ENCODE results near the gene RND2. TPM values are rescaled to one million over a fixed set of nuclear protein-coding genes. Genes with fewer than 3 reads are reported as not detected.
A peak's percentile ranks its signal among the peaks of the same experiment; 100 is the strongest.

The RND2 gene
- total RNA-seq, 2 donors from 2014 or later: 36.1 to 55.5 TPM

- 34 to 41% methylated on average over 18 to 20 of the region's 21 CpGs for WGBS, 2 experiments (ENCODE audit: insufficient coverage in 1 of 2, insufficient read length in 1 of 2)
- Histone ChIP-seq H3K27ac (ENCODE audit: low read depth, low read length) (peak within 1 kb of the TSS; percentile 66), H3K36me3 (ENCODE audit: control insufficient read depth, insufficient read depth, low read length) (peaks cover 7% of the 10 kb centered on the region), H3K27me3 (ENCODE audit: control insufficient read depth, insufficient read depth, low read length, poor library complexity, severe bottlenecking) (no peaks in the 10 kb centered on the region), H3K4me3 (ENCODE audit: low read length) (peak within 1 kb of the TSS; percentile 86), H3K4me1 (ENCODE audit: control insufficient read depth, insufficient read depth, low read length) (peaks cover 5% of the 10 kb centered on the region), H3K9me3 (ENCODE audit: control insufficient read depth, low read length) (no peaks in the 10 kb centered on the region), H3K9ac (ENCODE audit: extremely low read depth, low read length, poor library complexity, severe bottlenecking) (peak within 1 kb of the TSS; percentile 84)
- DNase-seq: peak; percentile 91
- H3K9me3 Mint-ChIP-seq: no peaks in the 10 kb centered on the region
- H3K27me3 Mint-ChIP-seq (ENCODE audit: insufficient read depth): no peaks in the 10 kb centered on the region
- H3K27ac Mint-ChIP-seq: peak within 1 kb of the TSS; percentile 98
- no peak for TF ChIP-seq CTCF (conservative IDR thresholded peaks at IDR 0.05)
- peaks cover 20% of the 10 kb centered on the region for H3K4me1 Mint-ChIP-seq
- H3K4me3 Mint-ChIP-seq: peak within 1 kb of the TSS; percentile 96
- H3K36me3 Mint-ChIP-seq (ENCODE audit: low read depth): peaks cover 15% of the 10 kb centered on the region
Observed at GRCh38 chr17:42979511-42980273, 45.3 kb upstream of the RND2 start, which contains the start of gene PTGES3L. TSS of gene PTGES3L (minus strand) at chr17:42980080. CDS start at chr17:42980053, 27 bp downstream.

GRCh38 chr17:42980274-42980765, 44.7 kb upstream of the RND2 start, which contains the start of gene RUNDC1:
TSS of gene RUNDC1 (plus strand) at chr17:42980565. CDS start at chr17:42980577, 12 bp downstream.
- Mint-ChIP-seq H3K4me3 (peak within 1 kb of the TSS; percentile 96), H3K27ac (peak within 1 kb of the TSS; percentile 98), H3K27me3 (ENCODE audit: insufficient read depth) (no peaks in the 10 kb centered on the region), H3K36me3 (ENCODE audit: low read depth) (peaks cover 16% of the 10 kb centered on the region), H3K4me1 (peaks cover 20% of the 10 kb centered on the region), H3K9me3 (no peaks in the 10 kb centered on the region)
- Histone ChIP-seq H3K27me3 (ENCODE audit: control insufficient read depth, insufficient read depth, low read length, poor library complexity, severe bottlenecking) (no peaks in the 10 kb centered on the region), H3K27ac (ENCODE audit: low read depth, low read length) (peak within 1 kb of the TSS; percentile 66), H3K4me3 (ENCODE audit: low read length) (peak within 1 kb of the TSS; percentile 86), H3K9ac (ENCODE audit: extremely low read depth, low read length, poor library complexity, severe bottlenecking) (peak within 1 kb of the TSS; percentile 84), H3K9me3 (ENCODE audit: control insufficient read depth, low read length) (no peaks in the 10 kb centered on the region), H3K4me1 (ENCODE audit: control insufficient read depth, insufficient read depth, low read length) (peaks cover 5% of the 10 kb centered on the region), H3K36me3 (ENCODE audit: control insufficient read depth, insufficient read depth, low read length) (peaks cover 13% of the 10 kb centered on the region)
- peak; percentile 98 for DNase-seq
- TF ChIP-seq CTCF (conservative IDR thresholded peaks at IDR 0.05): no peak
- WGBS, 2 experiments (ENCODE audit: insufficient coverage in 1 of 2, insufficient read length in 1 of 2): 0 to 3% methylated on average over 8 to 39 of the region's 39 CpGs

- 0 to 2% methylated on average over 42 to 67 of the region's 67 CpGs for WGBS, 2 experiments (ENCODE audit: insufficient coverage in 1 of 2, insufficient read length in 1 of 2)
- Mint-ChIP-seq H3K27me3 (ENCODE audit: insufficient read depth) (no peaks in the 10 kb centered on the region), H3K36me3 (ENCODE audit: low read depth) (peaks cover 20% of the 10 kb centered on the region), H3K9me3 (no peaks in the 10 kb centered on the region), H3K27ac (peak overlapping the region; percentile 98), H3K4me1 (peaks cover 20% of the 10 kb centered on the region), H3K4me3 (peak overlapping the region; percentile 96)
- Histone ChIP-seq H3K4me1 (ENCODE audit: control insufficient read depth, insufficient read depth, low read length) (peaks cover 5% of the 10 kb centered on the region), H3K36me3 (ENCODE audit: control insufficient read depth, insufficient read depth, low read length) (peaks cover 19% of the 10 kb centered on the region), H3K4me3 (ENCODE audit: low read length) (peak overlapping the region; percentile 86), H3K9ac (ENCODE audit: extremely low read depth, low read length, poor library complexity, severe bottlenecking) (peak overlapping the region; percentile 84), H3K27ac (ENCODE audit: low read depth, low read length) (peak overlapping the region; percentile 51), H3K27me3 (ENCODE audit: control insufficient read depth, insufficient read depth, low read length, poor library complexity, severe bottlenecking) (no peaks in the 10 kb centered on the region), H3K9me3 (ENCODE audit: control insufficient read depth, low read length) (no peaks in the 10 kb centered on the region)
- peak; percentile 85 for DNase-seq
- TF ChIP-seq CTCF (conservative IDR thresholded peaks at IDR 0.05): peak; percentile 57
Observed at GRCh38 chr17:42980766-42981397, 44.1 kb upstream of the RND2 start.

Data from endodermal cell (in vitro differentiated cells).